Keratinocyte (primary cell): ENCODE results near the gene GNPTG.

Source experiments
- EZH2 ChIP-seq: IDR thresholded peaks from one replicate; pipeline ENCODE4 v1.6.1; 2012; ENCODE audit warnings: inconsistent platforms, mild to moderate bottlenecking, low read length, moderate library complexity
- TF ChIP-seq, protein P1 (sequence below), 3 experiments: IDR thresholded peaks in 1 of 3; conservative IDR thresholded peaks in 1 of 3; optimal IDR thresholded peaks in 1 of 3; 2 replicates in 2 of 3; 3 replicates in 1 of 3; pipeline versions ENCODE3 to v1.5.1; 2011; ENCODE audit warnings: low read length in 3 of 3, mild to moderate bottlenecking in 3 of 3, moderate library complexity in 2 of 3, control low read depth in 1 of 3, inconsistent platforms in 1 of 3; ENCODE audit not compliant: insufficient read depth in 2 of 3; ENCODE audit errors: extremely low read depth in 1 of 3

DNA sequence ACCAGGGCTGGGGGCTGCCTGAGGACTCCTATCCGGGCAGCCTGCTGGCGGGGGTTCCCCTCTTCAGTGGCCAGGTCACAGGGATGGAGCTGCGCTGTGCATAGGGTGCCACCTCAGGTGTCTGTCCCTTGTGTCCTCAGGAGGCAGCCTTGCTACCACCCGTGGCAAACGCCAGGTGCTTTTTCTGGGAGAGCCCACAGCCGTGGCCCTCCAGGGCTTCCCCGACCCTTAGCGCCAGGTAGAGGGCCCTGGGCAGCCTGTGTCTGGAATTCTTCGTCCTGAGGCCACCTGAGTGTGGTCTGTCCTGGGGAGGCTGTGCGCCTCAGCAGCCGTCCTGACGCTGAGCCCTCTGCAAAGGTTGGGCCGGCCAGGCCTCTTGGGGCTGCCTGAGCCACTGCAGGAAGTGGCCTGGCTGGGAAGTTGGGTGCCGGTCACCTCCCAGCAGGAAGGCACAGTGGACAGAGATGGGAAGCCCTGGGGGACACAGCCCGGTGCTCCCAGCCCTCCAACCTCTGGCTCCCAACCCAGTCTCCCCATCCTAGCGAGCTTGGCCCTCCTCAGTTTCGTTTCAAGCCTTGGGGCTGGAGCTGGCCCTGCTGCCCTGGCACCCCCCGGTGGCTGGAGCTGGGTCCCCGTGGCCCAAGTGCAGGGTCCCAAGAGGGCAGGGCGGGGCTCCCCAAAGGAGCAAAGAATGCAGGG, 25.9 kb upstream of the GNPTG start:
- TF ChIP-seq, protein P1, sequence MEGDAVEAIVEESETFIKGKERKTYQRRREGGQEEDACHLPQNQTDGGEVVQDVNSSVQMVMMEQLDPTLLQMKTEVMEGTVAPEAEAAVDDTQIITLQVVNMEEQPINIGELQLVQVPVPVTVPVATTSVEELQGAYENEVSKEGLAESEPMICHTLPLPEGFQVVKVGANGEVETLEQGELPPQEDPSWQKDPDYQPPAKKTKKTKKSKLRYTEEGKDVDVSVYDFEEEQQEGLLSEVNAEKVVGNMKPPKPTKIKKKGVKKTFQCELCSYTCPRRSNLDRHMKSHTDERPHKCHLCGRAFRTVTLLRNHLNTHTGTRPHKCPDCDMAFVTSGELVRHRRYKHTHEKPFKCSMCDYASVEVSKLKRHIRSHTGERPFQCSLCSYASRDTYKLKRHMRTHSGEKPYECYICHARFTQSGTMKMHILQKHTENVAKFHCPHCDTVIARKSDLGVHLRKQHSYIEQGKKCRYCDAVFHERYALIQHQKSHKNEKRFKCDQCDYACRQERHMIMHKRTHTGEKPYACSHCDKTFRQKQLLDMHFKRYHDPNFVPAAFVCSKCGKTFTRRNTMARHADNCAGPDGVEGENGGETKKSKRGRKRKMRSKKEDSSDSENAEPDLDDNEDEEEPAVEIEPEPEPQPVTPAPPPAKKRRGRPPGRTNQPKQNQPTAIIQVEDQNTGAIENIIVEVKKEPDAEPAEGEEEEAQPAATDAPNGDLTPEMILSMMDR (optimal IDR thresholded peaks at IDR 0.05 in 1 of 3, IDR thresholded peaks at IDR 0.05 in 1 of 3, conservative IDR thresholded peaks at IDR 0.05 in 1 of 3; ENCODE audit: extremely low read depth in 1 of 3, insufficient read depth in 2 of 3, low read length in 3 of 3) = no peak
- no peak for TF ChIP-seq EZH2
